ENCODE results near the gene GIMAP8.

Gene GIMAP8

GRCh38 chr7:150410680-150411346, 39.6 kb upstream of the GIMAP8 start:
- TF ChIP-seq, protein P1, sequence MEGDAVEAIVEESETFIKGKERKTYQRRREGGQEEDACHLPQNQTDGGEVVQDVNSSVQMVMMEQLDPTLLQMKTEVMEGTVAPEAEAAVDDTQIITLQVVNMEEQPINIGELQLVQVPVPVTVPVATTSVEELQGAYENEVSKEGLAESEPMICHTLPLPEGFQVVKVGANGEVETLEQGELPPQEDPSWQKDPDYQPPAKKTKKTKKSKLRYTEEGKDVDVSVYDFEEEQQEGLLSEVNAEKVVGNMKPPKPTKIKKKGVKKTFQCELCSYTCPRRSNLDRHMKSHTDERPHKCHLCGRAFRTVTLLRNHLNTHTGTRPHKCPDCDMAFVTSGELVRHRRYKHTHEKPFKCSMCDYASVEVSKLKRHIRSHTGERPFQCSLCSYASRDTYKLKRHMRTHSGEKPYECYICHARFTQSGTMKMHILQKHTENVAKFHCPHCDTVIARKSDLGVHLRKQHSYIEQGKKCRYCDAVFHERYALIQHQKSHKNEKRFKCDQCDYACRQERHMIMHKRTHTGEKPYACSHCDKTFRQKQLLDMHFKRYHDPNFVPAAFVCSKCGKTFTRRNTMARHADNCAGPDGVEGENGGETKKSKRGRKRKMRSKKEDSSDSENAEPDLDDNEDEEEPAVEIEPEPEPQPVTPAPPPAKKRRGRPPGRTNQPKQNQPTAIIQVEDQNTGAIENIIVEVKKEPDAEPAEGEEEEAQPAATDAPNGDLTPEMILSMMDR (IDR thresholded peaks at IDR 0.05; ENCODE audit: insufficient read depth, low read length), result no peak
- no peak for TF ChIP-seq SPI1 (IDR thresholded peaks at IDR 0.05; ENCODE audit: borderline replicate concordance, low read depth)
- no peak for TF ChIP-seq REST (IDR thresholded peaks at IDR 0.05; ENCODE audit: insufficient replicate concordance, low read depth)
- no peak for TF ChIP-seq GABPA (IDR thresholded peaks at IDR 0.05; ENCODE audit: low read depth)
- TF ChIP-seq POLR2AphosphoS5 (IDR thresholded peaks at IDR 0.05; ENCODE audit: low read depth), result no peak
- Histone ChIP-seq H3K27me3 (ENCODE audit: insufficient read depth, poor library complexity, severe bottlenecking) (no peaks in the 10 kb centered on the region), H3K27ac (replicated peaks) (no peak overlapping the region), H3K4me3 (replicated peaks; ENCODE audit: insufficient read depth, low read length) (no peak overlapping the region)
- DNase-seq (ENCODE audit: low read depth in 1 of 2, low spot score in 1 of 2), result no peak

- no peak overlapping the region for H3K4me3 ChIP-seq (replicated peaks; ENCODE audit: insufficient read depth, low read length)
- DNase-seq (ENCODE audit: low read depth in 1 of 2, low spot score in 1 of 2), result no peak
- H3K27me3 ChIP-seq (ENCODE audit: insufficient read depth, poor library complexity, severe bottlenecking), result no peaks in the 10 kb centered on the region
- H3K27ac ChIP-seq (replicated peaks), result no peak overlapping the region
- TF ChIP-seq GABPA (IDR thresholded peaks at IDR 0.05; ENCODE audit: low read depth) (no peak), SPI1 (IDR thresholded peaks at IDR 0.05; ENCODE audit: borderline replicate concordance, low read depth) (no peak), POLR2AphosphoS5 (IDR thresholded peaks at IDR 0.05; ENCODE audit: low read depth) (no peak), REST (IDR thresholded peaks at IDR 0.05; ENCODE audit: insufficient replicate concordance, low read depth) (no peak)
- TF ChIP-seq, protein P1 (IDR thresholded peaks at IDR 0.05; ENCODE audit: insufficient read depth, low read length), result no peak
Measured at GRCh38 chr7:150411606-150412005, 38.8 kb upstream of the GIMAP8 start.

DNA sequence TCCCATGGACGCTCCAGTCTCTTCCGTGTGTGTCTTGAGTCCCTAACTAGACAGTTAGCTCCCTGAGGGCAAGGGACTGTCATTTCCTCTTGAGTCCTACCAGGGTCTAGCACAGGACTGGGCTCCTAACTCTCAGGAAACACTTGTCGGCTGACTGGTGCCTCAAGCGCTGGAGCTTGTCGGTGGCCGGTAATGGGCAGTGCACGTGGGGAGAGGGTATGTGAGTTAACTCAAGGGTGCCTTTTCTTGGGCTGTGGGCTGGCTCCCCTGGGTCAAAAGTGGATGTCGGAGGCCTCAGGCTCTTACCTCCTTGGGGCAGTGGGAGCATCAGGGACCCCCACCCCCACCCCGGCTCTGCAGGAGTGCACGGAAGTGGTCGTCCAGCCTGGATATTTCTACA, 38.4 kb upstream of the GIMAP8 start:
- DNase-seq (ENCODE audit: low read depth in 1 of 2, low spot score in 1 of 2), result no peak
- no peak overlapping the region for H3K4me3 ChIP-seq (replicated peaks; ENCODE audit: insufficient read depth, low read length)
- no peaks in the 10 kb centered on the region for H3K27me3 ChIP-seq (ENCODE audit: insufficient read depth, poor library complexity, severe bottlenecking)
- no peak for TF ChIP-seq REST (IDR thresholded peaks at IDR 0.05; ENCODE audit: insufficient replicate concordance, low read depth)
- TF ChIP-seq GABPA (IDR thresholded peaks at IDR 0.05; ENCODE audit: low read depth), result no peak
- TF ChIP-seq SPI1 (IDR thresholded peaks at IDR 0.05; ENCODE audit: borderline replicate concordance, low read depth), result no peak
- no peak for TF ChIP-seq POLR2AphosphoS5 (IDR thresholded peaks at IDR 0.05; ENCODE audit: low read depth)
- TF ChIP-seq, protein P1 (IDR thresholded peaks at IDR 0.05; ENCODE audit: insufficient read depth, low read length), result no peak
- H3K27ac ChIP-seq (replicated peaks), result no peak overlapping the region
